ENCODE measurements around the gene SPATA2.

Gene SPATA2

DNA sequence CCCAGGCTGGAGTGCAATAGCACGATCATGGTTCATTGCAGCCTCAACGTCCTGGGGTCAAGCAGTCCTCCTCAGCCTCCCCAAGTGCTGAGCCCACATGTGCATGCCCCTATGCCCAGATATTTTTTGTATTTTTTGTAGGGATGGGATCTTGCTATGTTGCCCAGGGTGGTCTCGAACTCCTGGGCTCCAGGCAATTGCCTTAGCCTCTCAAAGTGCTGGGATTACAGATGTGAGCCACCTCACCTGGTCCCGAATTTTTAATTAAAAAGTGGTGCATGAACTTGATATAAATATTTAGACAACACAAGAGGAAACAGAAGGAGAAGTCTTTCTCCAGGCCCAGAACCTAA, 13.8 kb upstream of the SPATA2 start:
- DNase-seq (ENCODE audit: low read depth), result no peak

DNA sequence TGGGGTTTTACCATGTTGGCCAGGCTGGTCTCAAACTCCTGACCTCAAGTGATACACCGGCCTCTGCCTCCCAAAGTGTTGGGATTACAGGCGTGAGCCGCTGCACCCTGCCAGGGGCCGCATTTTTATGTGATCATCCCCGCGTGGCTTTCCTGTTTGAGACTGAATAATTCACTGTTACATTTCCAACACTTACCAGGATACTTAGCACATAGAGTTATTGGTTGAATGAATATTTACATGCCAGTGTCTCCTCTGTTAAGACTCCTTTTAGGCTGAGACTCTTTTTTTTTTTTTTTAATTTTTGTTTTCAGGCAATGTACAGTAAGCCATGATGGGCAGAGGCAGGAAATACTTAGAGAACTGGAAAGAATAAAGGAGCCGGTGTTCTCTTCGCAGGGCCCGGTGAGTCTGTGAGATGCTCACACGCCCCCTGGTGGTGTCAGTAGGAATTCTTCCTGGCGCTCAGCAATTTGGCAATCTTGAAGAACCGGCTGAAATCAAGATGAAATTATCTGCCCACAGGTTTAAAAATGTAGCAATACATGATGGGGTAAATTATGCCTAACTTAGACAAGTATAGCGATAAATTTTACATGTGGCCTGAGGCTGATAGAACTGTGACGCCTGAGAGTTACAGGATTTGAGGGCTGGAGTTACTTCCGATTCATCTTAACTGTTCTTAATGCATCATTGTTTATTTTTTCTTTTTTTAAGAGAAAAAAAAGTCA, 13.2 kb upstream of the SPATA2 start:
- DNase-seq (ENCODE audit: low read depth), result peak; percentile 70

GRCh38 chr20:49925901-49926454, 10.6 kb upstream of the SPATA2 start:
- no peak for DNase-seq (ENCODE audit: low read depth)

- DNase-seq (ENCODE audit: low read depth), result no peak
Observed at GRCh38 chr20:49924247-49924646, 8.9 kb upstream of the SPATA2 start.

- DNase-seq (ENCODE audit: low read depth), result no peak
Observed at GRCh38 chr20:49919461-49919860, 4.1 kb upstream of the SPATA2 start.

DNA sequence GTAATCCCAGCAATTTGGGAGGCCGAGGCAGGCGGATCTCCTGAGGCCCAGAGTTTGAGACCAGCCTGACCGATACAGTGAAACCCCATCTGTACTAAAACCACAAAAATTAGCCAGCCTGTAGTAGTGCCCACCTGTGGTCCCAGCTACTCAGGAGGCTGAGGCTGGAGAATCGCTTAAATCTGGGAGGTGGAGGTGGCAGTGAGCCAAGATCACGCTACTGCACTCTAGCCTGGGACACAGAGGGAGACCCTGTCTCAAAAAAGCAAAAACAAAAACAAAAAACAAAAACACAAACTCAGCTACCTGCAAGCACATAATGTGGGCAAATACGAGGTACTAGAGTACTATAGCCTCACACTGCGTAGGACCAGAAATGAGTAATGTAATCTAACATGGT, 3.7 kb upstream of the SPATA2 start:
- no peak for DNase-seq (ENCODE audit: low read depth)

GRCh38 chr20:49918446-49918845, 3.1 kb upstream of the SPATA2 start:
- no peak for DNase-seq (ENCODE audit: low read depth)

- no peak for DNase-seq (ENCODE audit: low read depth)
Observed at GRCh38 chr20:49916146-49917002, 1.0 kb upstream of the SPATA2 start.

DNA sequence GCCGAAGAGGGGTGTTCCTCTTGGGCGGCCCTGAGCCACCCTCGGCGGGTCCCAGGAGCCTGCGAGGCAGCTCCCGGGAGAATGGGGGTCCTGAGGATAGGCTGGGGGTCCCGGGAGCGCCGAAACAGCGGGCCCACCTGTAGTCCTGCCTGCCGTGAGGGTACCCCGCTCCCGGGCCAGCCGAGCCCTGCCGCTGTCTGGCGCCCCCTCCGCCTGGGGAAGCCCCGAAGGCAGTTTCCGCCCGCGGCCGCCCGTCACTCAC, 280 bp downstream of the SPATA2 start:
- DNase-seq (ENCODE audit: low read depth), result no peak

DNA sequence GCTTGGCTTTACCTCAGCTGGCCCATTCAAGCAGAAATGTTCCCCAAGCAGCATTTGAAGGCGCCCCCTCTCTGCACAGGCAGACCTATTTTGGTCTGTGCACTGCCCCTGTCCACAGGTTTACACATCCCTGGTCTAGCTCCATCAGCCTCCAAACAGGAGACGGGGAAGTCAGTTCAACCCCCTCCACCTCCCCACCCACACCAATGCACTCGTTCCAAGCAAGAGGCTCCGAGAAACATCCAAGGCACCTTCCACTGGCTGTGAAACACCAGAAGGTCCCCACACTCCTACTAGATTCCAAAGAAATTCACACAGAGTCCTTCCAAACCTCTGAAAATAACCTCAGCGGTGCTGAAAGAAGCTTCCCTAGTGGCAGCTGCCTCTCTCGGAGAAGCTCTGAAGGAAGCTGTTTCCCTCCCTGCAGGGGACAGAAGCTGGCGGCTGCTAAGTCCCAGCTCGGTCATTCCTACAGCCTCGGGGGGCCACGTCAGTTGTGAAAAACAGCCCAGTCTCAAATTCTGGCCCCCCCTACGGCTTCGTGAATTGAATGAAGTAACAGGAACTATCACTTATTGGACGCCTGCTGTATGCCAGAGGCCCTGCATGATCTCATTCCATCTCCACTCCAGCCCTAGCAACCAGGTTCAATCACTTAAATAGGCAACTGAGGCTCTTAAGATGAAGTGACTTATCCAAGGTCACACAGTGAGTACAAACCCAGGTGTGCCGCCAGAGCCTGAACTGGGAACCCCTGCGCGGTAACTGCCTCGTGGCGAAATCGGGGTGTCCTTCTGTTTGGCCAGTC, 815 bp downstream of the SPATA2 start:
- DNase-seq (ENCODE audit: low read depth), result no peak

DNA sequence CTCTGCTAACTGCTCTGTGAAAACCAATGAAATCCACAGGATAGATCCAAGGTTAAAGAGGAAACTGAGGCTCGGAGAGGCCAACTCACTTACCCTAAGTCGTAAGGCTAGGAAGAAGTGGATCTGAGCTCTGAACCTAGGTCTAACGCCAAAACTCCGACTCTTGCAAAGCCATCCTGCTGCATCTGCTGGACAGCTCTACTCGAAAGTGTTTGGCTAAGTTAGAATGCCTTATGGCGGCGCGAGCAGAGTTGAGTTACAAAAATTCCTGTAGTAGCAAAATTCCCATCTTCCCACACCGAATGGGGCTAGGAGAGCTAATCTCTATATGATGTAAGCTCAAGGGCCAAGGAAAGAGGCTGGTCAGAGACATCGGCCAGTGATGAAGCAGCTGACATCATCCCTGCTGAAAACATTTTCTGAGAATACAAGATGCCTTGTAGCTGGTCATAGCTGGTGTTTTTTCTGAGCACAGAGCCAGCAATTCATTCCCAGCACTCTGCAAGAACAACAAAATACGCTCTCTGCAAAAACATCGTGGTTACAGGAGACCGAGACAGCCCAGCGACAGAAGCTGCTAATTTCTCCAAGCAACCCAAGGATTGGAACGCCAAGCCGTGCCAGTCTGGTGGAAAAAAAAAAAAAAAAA, 1.8 kb downstream of the SPATA2 start:
- no peak for DNase-seq (ENCODE audit: low read depth)

GRCh38 chr20:49910340-49910706, 5.0 kb downstream of the SPATA2 start:
- no peak for DNase-seq (ENCODE audit: low read depth)

GRCh38 chr20:49909499-49910339, 5.6 kb downstream of the SPATA2 start:
- no peak for DNase-seq (ENCODE audit: low read depth)

GRCh38 chr20:49908258-49908565, 7.1 kb downstream of the SPATA2 start:
- DNase-seq (ENCODE audit: low read depth), result no peak

GRCh38 chr20:49907405-49908257, 7.7 kb downstream of the SPATA2 start:
- DNase-seq (ENCODE audit: low read depth), result no peak

DNA sequence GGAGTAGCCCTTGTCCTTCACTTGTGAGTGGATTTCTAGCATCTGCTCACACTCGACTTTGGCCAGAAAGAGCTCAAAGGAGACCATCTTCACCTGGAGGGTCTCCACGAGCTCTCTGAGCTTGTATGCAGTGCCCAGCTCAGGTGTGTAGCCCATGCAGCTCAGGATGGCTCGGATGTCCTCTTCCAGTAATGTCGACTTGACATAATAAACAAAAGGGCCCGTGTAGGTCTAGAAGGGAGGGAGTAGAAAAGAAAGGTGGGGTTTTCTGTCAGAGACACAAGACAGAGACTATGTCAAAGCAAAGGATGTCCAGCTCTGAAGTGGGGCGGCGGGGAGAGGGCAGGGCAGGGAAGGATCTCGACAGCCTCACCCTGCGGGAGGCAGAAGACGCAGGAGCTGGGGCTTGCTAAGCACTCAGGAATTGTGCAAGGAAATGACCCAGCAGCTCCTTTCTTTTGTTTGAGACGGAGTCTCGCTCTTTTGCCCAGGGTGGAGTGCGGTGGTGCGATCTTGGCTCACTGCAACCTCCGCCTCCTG, 8.6 kb downstream of the SPATA2 start:
- DNase-seq (ENCODE audit: low read depth), result no peak

GRCh38 chr20:49906101-49906604, 9.2 kb downstream of the SPATA2 start:
- DNase-seq (ENCODE audit: low read depth), result no peak

GRCh38 chr20:49905415-49906091, 9.8 kb downstream of the SPATA2 start:
- DNase-seq (ENCODE audit: low read depth), result no peak

DNA sequence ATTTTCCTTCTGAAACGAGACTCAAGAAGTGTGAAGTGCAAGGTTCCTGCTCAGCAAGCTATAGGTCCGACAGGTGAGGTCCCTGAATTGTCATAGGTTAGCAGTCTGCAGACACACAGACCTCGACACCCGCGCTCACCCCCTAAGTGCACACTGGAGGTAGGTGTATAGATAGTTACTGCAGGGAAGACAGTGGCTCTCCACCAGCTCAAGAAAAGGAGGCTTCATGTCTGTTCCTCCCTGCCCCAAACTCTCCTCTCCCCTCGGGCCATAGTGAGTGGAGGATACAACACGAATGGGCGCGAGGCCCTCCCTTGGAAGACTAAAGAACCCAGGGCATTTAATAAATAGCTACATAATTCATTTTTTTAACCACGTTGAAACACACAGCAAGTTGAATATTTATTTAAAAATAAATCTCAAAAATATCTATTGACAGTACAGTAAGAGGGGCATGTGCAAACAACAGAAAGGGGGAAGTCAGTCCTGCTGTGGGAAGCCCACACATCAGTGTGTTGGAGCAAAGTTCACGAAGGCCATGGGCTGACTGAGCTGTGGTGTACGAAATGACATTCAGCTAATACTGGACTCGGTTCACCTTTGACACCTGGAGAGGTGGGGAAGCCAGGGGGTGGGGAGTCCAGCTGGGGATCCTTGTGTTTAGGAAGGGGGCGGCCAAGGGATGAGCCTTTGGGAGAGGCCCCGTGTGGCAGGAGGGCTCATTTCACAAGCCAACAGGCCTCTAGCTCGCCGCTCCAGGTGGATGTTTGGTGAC, 10.7 kb downstream of the SPATA2 start:
- DNase-seq (ENCODE audit: low read depth), result no peak
